Retinal pigment epithelial cell (primary cell): ENCODE measurements around the gene ADGRL3.

Experiments used
- DNase-seq: peaks from one replicate; pipeline ENCODE4 v3.0.0-alpha.2; 2010; ENCODE audit warnings: low read depth
- H3K4me3 ChIP-seq: 2 replicates; pipeline ENCODE4 v1.5.1; 2011; ENCODE audit warnings: mild to moderate bottlenecking, low read length, control low read depth, moderate library complexity
- TF ChIP-seq, protein P1 (sequence below): conservative IDR thresholded peaks from 2 replicates; pipeline ENCODE4 v1.5.1; 2011; ENCODE audit warnings: low read depth, low read length, control low read depth, inconsistent platforms

The ADGRL3 gene

DNA sequence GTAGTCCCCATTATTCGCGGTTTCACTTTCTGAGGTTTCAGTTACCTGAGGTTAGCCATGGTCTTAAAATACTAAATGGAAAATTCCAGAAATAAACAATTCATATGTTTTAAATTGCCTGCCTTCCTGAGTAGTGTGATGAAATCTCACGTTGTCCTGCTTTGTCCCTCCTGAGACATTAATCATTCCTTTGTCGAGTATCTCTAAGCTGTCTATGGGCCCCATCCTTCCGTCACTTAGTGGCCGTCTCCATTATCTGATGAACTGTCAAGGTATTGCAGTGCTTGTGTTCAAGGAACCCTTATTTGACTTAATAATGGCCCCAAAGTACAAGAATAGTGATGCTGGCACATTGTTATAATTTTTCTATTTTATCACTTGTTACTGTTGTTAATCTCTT lies 94.8 kb downstream of the ADGRL3 start:
- DNase-seq = no peak
- TF ChIP-seq, protein P1, sequence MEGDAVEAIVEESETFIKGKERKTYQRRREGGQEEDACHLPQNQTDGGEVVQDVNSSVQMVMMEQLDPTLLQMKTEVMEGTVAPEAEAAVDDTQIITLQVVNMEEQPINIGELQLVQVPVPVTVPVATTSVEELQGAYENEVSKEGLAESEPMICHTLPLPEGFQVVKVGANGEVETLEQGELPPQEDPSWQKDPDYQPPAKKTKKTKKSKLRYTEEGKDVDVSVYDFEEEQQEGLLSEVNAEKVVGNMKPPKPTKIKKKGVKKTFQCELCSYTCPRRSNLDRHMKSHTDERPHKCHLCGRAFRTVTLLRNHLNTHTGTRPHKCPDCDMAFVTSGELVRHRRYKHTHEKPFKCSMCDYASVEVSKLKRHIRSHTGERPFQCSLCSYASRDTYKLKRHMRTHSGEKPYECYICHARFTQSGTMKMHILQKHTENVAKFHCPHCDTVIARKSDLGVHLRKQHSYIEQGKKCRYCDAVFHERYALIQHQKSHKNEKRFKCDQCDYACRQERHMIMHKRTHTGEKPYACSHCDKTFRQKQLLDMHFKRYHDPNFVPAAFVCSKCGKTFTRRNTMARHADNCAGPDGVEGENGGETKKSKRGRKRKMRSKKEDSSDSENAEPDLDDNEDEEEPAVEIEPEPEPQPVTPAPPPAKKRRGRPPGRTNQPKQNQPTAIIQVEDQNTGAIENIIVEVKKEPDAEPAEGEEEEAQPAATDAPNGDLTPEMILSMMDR = no peak
- H3K4me3 ChIP-seq = no peak overlapping the region

DNA sequence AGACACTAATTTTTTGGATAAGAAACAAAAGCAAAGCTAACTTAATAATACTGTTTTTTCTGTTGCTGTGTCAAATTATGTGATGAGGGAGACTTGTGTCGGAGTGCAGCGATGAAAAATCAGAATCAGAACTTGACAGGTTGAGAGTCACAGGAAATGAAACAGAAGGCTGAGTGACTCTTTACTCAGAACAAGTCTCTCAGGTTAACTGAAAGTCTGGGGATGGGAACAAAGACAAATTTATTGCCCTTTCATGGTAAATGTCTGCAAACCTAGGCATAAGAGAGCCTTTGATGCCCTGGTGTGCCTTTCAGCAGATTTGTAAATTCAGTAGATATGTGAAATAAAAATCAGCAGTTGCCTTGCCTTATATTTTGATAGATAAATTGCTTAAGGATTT lies 96.0 kb downstream of the ADGRL3 start:
- H3K4me3 ChIP-seq = no peak overlapping the region
- no peak for DNase-seq
- TF ChIP-seq, protein P1 = no peak

DNA sequence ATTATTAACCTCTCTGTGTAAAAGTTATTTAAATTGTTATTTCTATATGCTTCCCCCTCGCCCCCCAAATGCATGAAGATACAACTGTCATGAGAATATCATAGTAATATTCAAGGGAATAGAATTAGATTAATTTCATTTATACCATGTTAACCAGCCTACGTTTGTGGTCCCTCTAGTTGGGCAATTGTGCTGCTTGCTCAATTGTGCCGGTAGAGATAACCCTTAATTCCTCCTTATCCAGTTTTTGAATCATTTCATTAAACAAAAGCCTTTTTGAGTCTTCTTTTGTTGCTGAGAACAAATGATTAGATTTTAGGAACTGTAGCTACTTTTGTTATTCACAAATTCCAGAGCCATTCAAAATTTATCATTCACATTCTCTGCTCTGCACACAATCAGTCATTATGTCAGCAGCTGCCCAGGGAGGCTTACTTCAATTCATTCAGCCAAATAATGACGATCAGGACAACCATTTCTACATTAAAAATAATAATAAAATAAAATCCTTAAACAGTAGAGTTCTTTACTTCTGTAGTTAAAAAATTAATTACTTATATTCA lies 98.1 kb downstream of the ADGRL3 start:
- H3K4me3 ChIP-seq = no peak overlapping the region
- DNase-seq = no peak
- TF ChIP-seq, protein P1 = no peak

DNA sequence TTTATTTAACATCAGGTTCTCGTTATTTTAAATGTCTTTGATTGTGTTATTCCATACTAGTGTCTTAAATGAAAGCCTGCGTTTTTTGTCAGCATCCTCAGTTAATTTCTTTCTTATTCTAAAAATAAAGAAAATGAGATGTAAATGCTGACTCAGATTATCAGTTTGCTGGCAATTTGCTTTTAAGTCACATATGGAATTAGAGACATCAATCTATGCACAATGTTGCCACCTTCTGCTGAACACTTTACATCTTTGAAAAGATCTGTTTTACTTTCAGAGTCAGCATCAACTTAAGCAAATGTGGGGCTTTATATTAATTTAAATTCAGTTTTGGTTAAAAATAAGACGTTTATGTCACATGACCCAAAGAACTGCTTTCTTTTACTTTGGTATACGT lies 99.2 kb downstream of the ADGRL3 start:
- DNase-seq = no peak
- H3K4me3 ChIP-seq = no peak overlapping the region
- TF ChIP-seq, protein P1 = no peak

DNA sequence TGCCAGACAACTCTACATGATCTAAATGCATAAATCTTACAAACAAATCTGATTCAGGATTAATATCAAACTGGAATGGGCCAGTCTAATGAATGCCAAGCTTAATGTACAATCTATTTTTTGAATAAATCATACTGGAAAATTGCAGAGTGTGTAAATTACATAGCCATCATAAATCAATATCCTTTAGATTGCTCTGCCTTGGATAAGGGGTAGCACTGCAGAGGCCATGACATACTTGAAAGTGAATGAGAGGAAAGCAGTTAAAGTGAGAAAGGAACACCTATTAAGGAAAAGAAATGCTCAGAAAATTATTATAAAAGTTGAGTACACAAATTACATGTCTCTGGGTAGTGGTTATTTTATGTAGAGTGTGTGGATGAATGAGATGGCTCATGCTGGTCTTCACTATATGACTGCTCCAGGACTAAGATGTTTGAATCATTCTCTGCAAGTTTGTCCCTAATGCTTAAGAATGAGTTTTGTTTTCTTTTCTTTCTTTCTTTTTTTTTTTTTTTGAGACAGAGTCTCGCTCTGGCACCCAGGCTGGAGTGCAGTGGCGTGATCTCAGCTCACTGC lies 100.2 kb downstream of the ADGRL3 start:
- no peak for DNase-seq

DNA sequence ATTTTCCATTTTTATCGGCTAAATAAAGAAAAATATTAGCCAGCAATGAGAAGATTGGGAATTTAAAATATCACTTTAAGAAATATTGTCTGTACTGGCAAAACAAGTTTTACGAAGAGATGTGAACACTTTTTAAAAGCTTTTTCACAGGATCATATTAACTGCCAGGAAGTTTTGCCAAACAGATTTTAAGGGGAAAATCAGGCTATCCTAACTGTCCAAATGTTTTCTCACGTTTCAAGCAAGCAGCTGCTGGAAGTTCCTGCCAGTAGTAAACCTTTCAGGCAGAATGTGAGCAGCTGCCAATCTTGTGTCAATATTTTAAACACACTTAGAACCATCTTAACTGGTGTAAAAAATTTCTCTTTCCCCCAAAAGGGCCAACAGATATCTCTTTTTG lies 101.1 kb downstream of the ADGRL3 start:
- no peak for DNase-seq
- TF ChIP-seq, protein P1 = no peak
- H3K4me3 ChIP-seq = no peak overlapping the region

More for the DNA sequence above, 100.2 kb downstream of the ADGRL3 start:
- TF ChIP-seq, protein P1 = no peak
- H3K4me3 ChIP-seq = no peak overlapping the region

DNA sequence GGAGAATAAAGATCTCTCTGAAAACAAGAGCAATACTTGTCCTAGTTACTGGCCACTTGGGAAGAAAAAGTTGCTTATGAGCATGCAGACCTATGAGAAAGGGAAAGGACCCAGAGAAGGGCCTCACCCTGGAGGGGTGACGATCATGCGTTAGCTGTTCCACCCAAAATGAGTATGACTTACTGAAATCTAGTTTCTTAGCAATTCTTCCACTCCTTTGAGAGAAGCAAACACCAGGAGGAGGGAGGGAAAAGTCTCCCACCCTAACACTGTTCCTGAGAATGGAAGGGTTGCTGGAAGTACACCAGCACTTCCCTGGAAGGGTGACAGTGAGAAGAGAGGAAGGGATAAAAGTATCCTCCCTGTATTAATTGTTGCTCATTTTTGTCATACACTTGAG lies 107.9 kb downstream of the ADGRL3 start:
- TF ChIP-seq, protein P1 = no peak
- no peak for DNase-seq
- no peak overlapping the region for H3K4me3 ChIP-seq
